Transverse colon (tissue), 4 donors: ENCODE measurements around the gene ZNF227.

Experiments
- CTCF ChIP-seq, 5 experiments: fragments of 200-600 bp in 3 of 5; fragments of 450-650 bp in 2 of 5; sonication (generic) in 3 of 5; IDR thresholded peaks; 1 replicate in 2 of 5; 2 replicates in 3 of 5; pipeline ENCODE4 v1.5.1; 2016 to 2017; ENCODE audit warnings: antibody characterized with exemption in 5 of 5, inconsistent platforms in 3 of 5, mild to moderate bottlenecking in 2 of 5, moderate library complexity in 1 of 5
- POLR2AphosphoS5 ChIP-seq, 3 donors: sonication (generic); formaldehyde crosslinking; IDR thresholded peaks; one replicate each; pipeline ENCODE4 v1.6.1; 2016; ENCODE audit warnings: antibody characterized with exemption in 3 of 3

GRCh38 chr19:44202470-44202869, 9.9 kb upstream of the ZNF227 start:
- TF ChIP-seq CTCF (IDR thresholded peaks at IDR 0.05) (no peak), POLR2AphosphoS5 (IDR thresholded peaks at IDR 0.05) (no peak)
